ENCODE results near the gene ST6GALNAC3.

- TF ChIP-seq GATA3 (IDR thresholded peaks at IDR 0.05; ENCODE audit: low read depth, low read length) (no peak), GATA2 (IDR thresholded peaks at IDR 0.05; ENCODE audit: low read depth, low read length) (no peak)
These were observed 159.5 kb downstream of the ST6GALNAC3 start for GRCh38 chr1:76234061-76234460.
